Measurements from ENCODE around the gene NPY4R2.
"Not testable (repeated sequence)": the region's sequence is repeated elsewhere in the genome, so short reads cannot be mapped to it uniquely, and the experiment has no call there.

The NPY4R2 gene

DNA sequence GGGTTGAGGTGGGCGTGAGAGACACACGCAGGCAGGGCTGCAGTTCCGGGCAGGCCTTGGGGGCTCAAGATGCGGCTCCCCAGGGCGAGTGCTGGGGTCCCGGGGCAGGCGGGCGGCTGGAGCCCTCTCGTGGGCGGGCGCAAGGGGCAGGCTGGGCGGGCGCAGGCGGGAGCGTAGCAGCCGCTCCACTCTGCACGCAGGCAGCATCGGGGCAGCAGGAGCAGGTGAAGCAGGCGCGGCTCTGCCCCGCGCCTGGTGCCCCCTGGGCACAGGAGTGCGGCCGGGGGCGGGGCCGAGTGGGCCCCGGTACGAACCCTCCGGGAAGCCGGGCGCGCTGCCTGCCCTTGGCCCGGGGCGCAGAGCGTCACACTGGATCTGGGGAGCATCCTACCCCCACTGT lies at the start of gene NPY4R2:
Gene NPY4R2 (plus strand): TSS at position 188 of the 400 bp plus-strand sequence. CDS start 3,326 bp downstream, outside the sequence.
- not testable (repeated sequence) for DNase-seq

- not testable (repeated sequence) for DNase-seq
Observed at GRCh38 chr10:47870887-47871286, 47.6 kb upstream of the NPY4R2 start.

GRCh38 chr10:47871485-47872180 lies 46.8 kb upstream of the NPY4R2 start:
- DNase-seq = not testable (repeated sequence)

GRCh38 chr10:47872236-47872635 lies 46.2 kb upstream of the NPY4R2 start:
- not testable (repeated sequence) for DNase-seq

GRCh38 chr10:47884239-47884638 lies 34.2 kb upstream of the NPY4R2 start:
- not testable (repeated sequence) for DNase-seq

DNA sequence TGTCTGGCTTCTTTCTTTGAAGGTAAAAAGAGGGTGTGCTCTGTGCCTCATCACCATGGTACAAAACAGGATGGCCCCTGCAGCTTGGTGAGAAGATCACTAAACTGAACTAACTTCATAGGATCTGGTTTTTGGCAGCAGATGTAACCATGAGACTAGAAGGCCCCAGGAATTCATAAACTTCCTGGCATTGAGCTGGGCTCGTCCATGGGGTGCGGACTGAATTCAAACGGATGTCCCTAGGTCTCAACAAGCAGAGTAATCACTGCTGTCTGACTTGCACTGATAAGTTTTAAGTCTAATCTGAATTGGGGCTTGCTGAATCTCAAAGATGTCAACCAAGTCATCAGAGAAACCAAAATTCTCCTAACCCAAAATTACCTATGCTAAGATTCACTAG lies 33.5 kb upstream of the NPY4R2 start:
- DNase-seq = not testable (repeated sequence)

- not testable (repeated sequence) for DNase-seq
Observed at GRCh38 chr10:47886356-47886755, 32.1 kb upstream of the NPY4R2 start.

GRCh38 chr10:47886827-47887226 lies 31.6 kb upstream of the NPY4R2 start:
- DNase-seq = not testable (repeated sequence)

DNA sequence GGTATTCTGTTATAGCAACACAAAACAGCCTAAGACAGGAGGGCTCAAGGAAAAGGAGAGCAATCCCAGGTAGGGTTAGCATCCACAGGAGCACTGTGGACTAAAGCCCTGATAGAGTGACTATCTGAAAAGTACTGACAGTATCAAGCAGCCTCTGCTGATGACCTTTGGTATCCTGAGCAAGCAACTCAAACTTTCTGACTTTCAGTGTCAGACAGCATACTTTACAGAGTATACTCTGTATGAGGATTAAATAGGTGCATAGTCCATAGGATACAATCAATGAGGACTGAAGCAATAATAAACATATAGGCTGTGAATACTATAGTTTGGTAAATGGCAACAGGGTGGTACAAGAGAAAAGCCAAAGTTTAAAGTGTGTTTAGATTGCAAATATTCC lies 27.7 kb upstream of the NPY4R2 start:
- not testable (repeated sequence) for DNase-seq

DNA sequence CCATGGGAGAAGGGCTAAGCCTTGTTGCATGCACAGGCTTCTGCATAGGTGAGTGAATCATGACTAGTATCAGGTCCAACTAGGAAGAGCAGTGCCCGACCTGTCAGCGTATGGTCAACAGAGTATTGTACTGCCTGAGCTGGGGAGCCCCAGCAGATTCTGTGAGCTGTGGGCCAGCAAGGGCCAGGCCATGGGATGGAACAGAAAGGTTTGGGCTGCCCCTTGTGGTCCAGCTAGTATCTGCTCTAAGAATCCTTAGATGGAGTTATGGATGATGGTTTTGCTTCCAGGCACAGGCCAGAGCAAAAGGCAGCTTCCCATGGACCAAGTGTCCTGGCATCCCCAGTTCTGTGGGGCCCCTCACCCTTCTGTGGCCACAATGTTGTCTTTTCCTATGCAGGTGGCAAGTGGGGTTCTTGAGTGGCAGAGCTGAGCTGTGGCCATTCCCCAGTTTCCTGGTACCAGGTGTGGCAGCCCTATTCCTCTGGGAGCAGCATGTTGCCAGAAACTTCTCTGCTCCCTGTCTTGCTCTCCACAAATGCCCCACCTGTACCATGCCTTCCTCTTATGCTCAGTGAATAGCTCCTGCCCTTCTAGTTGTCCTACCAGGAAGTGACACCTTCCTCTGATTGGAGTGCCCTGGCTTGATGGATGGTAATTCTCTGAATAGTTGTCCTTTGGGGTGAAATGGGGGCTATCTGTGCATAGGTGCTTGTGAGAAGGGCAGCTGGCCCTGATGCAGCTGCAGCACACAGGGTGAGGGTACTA lies 25.8 kb upstream of the NPY4R2 start:
- not testable (repeated sequence) for DNase-seq

DNA sequence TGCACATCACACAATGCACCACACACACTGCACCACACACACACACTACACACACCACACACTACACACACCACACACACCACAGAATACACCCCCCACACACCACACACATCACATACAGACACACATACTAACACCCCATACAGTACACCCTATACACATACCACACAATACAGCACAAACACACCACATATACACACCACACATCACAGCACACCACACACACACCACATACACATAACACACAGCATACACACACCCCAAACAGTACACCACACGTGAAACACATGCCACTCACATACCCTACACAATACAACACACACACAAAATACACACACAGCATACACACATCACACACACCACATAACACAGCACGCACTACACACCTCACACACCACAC lies 23.9 kb upstream of the NPY4R2 start:
- not testable (repeated sequence) for DNase-seq

- not testable (repeated sequence) for DNase-seq
Observed at GRCh38 chr10:47897813-47898212, 20.6 kb upstream of the NPY4R2 start.

- DNase-seq = not testable (repeated sequence)
Observed at GRCh38 chr10:47909333-47909732, 9.1 kb upstream of the NPY4R2 start.

DNA sequence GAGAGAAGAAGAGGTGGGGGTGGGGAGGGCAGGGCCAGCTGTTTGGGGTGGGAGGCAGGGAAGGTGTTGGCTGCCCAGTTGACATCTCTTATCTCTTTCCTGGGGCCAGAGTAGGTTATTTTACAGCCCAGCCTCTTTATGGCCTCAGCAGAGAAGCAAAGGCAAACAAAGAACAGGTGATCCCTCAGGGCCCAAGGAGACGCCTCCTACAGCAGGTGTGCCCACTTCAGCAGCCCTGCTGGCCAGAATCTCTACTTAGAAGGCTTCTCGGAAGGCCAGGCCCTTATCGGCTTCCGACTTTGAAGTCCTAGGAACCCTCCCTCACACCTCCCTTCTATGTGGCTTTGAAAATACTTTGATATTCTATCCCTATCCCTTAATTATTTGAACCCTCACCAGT lies 8.0 kb upstream of the NPY4R2 start:
- not testable (repeated sequence) for DNase-seq

GRCh38 chr10:47914052-47914451 lies 4.4 kb upstream of the NPY4R2 start:
- DNase-seq = not testable (repeated sequence)

DNA sequence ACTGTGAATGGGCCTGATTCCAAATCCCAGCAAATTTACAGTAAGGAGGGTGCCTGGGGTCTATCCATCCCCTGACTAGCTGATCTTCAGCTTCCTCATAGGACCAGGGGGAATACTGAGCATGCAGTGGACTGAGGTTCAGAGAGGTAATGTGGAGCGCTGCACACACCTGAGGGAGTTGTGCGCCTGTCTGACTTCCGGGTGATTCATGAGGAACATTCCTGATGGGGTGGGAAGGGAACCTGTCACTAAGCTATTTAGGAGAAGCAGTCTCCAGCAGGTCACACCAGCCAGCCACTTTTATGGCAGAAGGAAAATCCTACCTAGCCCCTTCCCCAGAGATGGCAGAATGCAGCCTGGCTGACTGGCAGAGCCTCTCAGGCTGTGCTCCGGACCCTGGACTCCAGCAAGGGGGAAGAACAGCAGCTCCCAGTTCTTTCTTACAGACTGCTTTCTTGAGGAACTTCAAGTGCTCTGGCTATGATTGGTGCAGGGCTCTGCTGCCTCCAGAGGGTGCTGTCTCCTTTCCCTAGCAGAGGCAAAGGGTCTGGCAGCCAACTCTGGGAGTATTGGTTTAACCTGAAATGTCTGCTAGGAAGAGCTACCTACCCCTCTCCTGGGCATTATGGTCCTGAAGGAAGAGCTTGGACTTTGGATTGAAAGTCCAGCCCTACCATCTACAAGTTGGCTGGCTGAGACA lies 2.5 kb upstream of the NPY4R2 start:
- DNase-seq = not testable (repeated sequence)

- not testable (repeated sequence) for DNase-seq
Observed at GRCh38 chr10:47920610-47921009, 2.1 kb downstream of the NPY4R2 start.

- DNase-seq = not testable (repeated sequence)
Observed at GRCh38 chr10:47922503-47922902, 4.0 kb downstream of the NPY4R2 start.

GRCh38 chr10:47924628-47925027 lies 6.2 kb downstream of the NPY4R2 start:
- not testable (repeated sequence) for DNase-seq

DNA sequence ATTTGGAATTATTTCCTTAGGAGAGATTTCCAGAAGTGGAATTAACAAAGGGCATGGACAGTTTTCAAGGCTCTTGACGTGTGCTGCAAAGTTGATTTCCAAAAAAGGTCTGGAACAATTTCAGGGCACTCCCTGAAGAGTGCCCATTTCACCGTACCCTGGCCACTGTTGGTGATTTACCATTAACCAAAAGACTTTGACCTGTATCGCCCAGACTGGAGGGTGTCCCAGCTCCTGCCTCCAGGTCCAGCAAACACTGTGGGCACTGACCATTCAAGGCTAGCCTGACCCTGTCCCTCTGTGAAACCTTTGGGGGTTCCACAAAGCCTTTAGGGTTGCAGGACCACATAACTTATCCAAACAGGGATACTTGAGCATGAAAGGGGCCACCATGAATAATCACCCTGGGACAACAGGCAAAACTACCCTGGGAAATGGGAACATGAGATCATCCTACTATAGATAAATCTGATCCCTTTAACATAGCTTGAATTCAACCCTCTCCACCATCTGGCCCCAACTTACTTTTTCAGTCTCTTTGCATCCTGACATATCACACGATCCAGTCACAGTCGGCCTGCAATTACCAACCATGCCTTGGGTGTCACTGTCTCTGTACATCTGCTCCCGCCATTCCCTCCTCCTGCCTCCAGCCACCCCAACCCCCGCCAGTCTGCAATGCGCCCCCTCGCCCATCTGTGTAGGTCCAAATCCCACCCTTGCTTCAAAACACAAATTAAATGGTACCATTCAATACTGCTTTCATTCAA lies 8.9 kb downstream of the NPY4R2 start:
- not testable (repeated sequence) for DNase-seq

DNA sequence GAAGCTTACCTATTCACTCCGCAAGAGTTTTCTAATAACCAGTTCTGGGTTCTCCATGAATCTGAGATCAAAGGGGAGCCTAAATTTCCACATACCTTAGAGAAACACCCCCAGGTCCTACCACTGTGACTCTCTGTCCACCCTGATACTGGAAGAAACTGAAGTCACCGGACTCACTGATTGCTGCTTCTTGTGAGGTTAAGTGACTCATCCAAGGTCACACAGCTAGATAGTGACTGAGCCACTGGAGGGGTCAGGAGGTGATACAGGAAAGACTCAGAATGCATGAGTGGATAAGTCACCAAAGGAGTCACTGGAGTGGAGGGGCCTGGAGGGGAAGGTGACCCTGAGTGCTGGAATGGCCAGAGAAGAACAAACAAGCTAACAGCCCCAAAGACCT lies 9.8 kb downstream of the NPY4R2 start:
- DNase-seq = not testable (repeated sequence)

DNA sequence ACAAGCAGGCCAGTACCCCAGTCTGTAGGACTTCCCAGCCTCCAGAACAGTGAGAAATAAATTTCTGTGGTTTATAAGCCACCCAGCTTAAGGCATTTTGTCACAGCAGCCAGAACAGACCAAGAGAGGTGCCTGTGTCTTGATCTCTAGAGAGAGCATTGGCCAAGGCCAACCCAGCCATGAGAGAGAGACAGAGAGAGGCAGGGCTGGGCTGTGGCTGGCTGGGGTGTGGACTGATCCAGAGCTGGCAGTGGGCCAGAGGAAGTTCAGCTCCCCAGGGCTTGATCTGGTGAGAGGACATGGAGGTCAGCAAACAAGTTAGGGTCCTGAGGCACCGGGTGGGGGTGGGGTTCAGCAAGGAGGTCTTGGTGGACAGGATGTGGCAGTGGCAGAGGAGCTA lies 14.4 kb downstream of the NPY4R2 start:
- not testable (repeated sequence) for DNase-seq

- not testable (repeated sequence) for DNase-seq
Observed at GRCh38 chr10:47933462-47933861, 15.0 kb downstream of the NPY4R2 start.

Data from CD4-positive, alpha-beta T cell treated with Interleukin-4 for 1 hour (primary cell).